Inferior parietal cortex (tissue), 1 donor: ENCODE measurements around the gene TP63.

Experiments
- DNase-seq: peaks from one replicate; pipeline ENCODE4 v3.0.0-alpha.2; 2016; ENCODE audit errors: extremely low spot score

TP63 gene

GRCh38 chr3:189683546-189684255, 52.5 kb downstream of the TP63 start:
- no peak for DNase-seq

GRCh38 chr3:189684317-189684716, 53.1 kb downstream of the TP63 start:
- no peak for DNase-seq

- DNase-seq: no peak
Measured at GRCh38 chr3:189685291-189685690, 54.1 kb downstream of the TP63 start.

GRCh38 chr3:189685860-189686259, 54.7 kb downstream of the TP63 start:
- no peak for DNase-seq

GRCh38 chr3:189687475-189687874, 56.3 kb downstream of the TP63 start:
- no peak for DNase-seq

GRCh38 chr3:189688262-189688661, 57.1 kb downstream of the TP63 start:
- no peak for DNase-seq

GRCh38 chr3:189689625-189690024, 58.4 kb downstream of the TP63 start:
- DNase-seq: no peak

- DNase-seq: no peak
Measured at GRCh38 chr3:189690237-189690636, 59.0 kb downstream of the TP63 start.

GRCh38 chr3:189690672-189691071, 59.5 kb downstream of the TP63 start:
- no peak for DNase-seq

GRCh38 chr3:189695400-189695799, 64.2 kb downstream of the TP63 start:
- DNase-seq: no peak

GRCh38 chr3:189698811-189699210, 67.6 kb downstream of the TP63 start:
- DNase-seq: no peak

- no peak for DNase-seq
Measured at GRCh38 chr3:189699885-189700284, 68.7 kb downstream of the TP63 start.

GRCh38 chr3:189702066-189702646, 71.0 kb downstream of the TP63 start:
- no peak for DNase-seq

- no peak for DNase-seq
Measured at GRCh38 chr3:189703865-189704264, 72.7 kb downstream of the TP63 start.

GRCh38 chr3:189708375-189708774, 77.2 kb downstream of the TP63 start:
- no peak for DNase-seq

GRCh38 chr3:189710620-189711402, 79.6 kb downstream of the TP63 start:
- no peak for DNase-seq

GRCh38 chr3:189712906-189713483, 81.8 kb downstream of the TP63 start:
- DNase-seq: no peak

GRCh38 chr3:189714991-189715961, 84.1 kb downstream of the TP63 start:
- DNase-seq: no peak

- DNase-seq: no peak
Measured at GRCh38 chr3:189718215-189718614, 87.0 kb downstream of the TP63 start.

- no peak for DNase-seq
Measured at GRCh38 chr3:189720736-189721417, 89.7 kb downstream of the TP63 start.
